ENCODE data around the gene CRYBG1. TPM values are rescaled to one million over a fixed set of nuclear protein-coding genes. Genes with fewer than 3 reads are reported as not detected.
A peak's percentile ranks its signal among the peaks of the same experiment; 100 is the strongest.
"Not testable (repeated sequence)": the region's sequence is repeated elsewhere in the genome, so short reads cannot be mapped to it uniquely, and the experiment has no call there.

Gene CRYBG1
- total RNA-seq, 1 donor from 2014 or later: 7.6 TPM

GRCh38 chr6:106502559-106502958 lies 142.0 kb downstream of the CRYBG1 start:
- no peak for DNase-seq (ENCODE audit: low read depth in 2 of 2)

DNA sequence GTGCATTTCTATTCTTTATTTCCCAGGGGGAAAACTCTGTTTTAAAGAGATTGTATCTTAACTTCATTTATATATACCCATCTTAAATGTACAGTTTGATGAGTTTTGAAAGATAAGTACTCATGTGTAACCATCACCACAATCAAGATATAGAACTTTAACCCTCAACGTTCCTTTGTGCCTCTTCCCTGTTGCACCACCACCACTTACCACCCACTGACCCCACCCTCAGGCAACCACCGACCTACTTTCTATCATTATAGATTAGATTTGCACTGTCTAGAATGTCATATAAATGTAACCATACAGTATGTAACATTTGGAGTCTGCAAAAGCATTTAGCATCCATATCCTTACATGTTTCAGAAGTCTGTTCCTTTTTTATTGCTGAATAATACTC lies 147.8 kb downstream of the CRYBG1 start:
- no peak for DNase-seq (ENCODE audit: low read depth in 2 of 2)

DNA sequence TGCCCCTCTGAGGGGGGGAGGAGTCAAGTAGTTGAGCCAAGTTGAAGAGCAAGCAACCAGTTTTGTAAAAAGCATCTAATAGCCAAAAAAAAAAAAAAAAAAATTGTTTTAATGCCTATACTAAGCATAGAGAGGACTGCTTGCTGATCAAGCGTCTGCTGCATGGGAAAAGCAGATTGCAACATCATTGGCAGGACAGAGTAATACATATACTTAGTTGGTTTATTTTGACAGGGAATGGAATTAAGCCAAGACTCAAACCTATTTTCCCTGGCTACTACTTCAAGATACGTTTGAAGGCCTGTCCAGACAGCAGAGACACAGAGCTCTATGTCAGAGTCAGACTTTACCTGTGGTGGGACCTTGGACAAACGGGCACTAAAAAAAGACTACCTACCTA lies 148.3 kb downstream of the CRYBG1 start:
- no peak for DNase-seq (ENCODE audit: low read depth in 2 of 2)

GRCh38 chr6:106509420-106510089 lies 149.0 kb downstream of the CRYBG1 start:
- DNase-seq (ENCODE audit: low read depth in 2 of 2): no peak

DNA sequence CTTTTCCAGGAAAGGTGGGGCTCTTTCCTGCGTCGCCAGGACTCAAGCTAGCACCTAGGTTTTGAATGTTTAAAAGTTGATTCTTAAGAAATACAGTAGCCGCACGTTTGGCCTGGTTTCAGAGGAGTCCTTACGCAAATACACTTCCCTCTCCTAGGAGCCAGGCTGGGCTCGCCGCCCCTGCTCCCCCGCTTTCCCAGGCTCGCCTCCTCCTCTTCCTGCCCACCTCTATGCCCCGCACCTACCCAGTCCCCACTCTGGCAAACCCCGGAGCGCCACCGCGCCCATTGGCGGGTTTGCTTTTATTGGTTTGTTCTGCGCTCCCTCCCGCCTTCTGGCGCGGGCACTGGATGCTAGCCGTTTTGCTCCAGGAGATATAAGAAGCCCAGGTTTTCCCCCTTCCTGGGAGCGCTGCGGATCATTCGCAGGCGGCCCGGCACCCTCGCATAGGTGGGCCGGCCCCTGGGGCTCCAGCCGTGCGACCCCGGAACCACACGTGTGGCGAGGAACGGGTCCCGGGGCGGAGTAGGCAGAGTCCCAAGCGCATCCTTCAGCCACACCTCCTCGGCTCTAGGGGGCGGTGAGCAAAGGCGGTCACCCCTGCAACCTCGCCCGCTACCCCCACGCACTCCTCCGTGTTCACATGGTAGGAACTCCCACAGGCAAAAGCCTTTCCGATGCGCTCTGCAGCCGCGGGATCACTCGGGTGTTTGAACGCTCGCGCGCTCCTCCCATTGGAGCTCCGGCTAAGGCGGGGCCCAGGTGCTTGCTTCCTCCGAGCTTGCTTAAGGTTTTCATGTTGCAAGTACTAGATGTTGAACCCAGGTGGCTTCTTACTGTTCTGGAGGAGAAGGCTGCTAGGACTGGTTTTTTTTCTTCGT lies 149.8 kb downstream of the CRYBG1 start:
- DNase-seq (ENCODE audit: low read depth in 2 of 2): peak in 1 of 2 donors; percentile 30

GRCh38 chr6:106511288-106512047 lies 151.0 kb downstream of the CRYBG1 start:
- peak in 1 of 2 donors; percentile 27 for DNase-seq (ENCODE audit: low read depth in 2 of 2)

DNA sequence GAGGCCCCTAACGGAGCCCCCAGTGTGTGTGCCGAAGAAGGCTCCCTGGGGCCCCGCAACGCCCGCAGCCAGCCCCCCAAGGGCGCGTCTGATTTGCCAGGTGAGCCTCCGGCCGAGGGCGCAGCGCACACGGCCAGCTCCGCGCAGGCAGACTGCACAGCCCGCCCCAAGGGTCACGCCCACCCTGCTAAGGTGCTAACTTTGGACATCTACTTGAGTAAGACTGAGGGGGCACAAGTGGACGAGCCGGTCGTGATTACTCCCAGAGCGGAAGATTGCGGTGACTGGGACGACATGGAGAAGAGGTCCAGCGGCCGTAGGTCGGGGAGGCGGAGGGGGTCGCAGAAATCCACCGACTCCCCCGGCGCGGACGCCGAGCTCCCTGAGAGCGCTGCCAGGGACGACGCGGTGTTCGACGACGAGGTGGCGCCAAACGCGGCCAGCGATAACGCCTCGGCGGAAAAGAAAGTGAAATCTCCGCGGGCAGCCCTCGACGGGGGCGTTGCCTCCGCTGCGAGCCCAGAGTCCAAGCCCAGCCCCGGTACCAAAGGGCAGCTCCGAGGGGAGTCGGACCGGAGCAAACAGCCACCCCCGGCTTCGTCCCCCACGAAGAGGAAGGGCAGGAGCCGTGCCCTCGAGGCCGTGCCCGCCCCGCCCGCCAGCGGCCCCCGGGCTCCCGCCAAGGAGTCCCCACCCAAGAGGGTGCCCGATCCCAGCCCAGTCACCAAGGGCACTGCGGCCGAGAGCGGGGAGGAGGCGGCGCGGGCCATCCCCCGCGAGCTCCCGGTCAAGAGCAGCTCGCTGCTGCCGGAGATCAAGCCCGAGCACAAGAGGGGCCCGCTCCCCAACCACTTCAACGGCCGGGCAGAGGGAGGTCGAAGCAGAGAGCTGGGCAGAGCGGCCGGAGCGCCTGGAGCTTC lies 151.8 kb downstream of the CRYBG1 start:
- peak; percentile 28 to 71 for DNase-seq (ENCODE audit: low read depth in 2 of 2)

DNA sequence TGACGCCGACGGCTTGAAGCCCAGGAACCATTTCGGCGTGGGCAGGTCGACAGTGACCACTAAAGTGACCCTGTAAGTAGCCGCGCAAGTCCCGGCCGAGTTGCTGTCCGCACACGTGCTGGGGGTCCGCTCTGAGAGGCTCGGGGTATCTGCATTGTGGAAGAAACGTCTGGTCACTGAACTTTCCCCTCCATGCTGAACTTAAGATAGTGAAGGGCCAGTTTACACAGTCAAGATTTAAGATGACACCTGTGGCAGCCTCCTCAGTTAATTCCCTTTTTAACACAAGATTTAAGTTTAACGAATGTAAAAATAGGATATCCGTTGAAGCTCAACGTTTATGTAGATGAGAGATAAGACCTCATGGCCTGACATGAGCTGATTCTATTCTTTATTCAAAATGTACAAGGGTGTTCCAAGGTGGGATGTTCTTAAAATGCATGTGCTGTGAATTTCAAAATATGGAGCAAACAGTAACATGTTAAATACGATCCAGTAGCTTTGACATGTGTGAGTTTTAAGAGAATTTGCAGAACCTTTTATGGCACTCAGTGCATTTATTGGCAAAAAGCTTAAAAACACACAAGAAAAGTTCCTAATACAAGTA lies 152.6 kb downstream of the CRYBG1 start:
- DNase-seq (ENCODE audit: low read depth in 2 of 2): peak in 1 of 2 donors; percentile 2

- peak in 1 of 2 donors; percentile 51 for DNase-seq (ENCODE audit: low read depth in 2 of 2)
Observed at GRCh38 chr6:106513808-106514582, 153.5 kb downstream of the CRYBG1 start.

- no peak for DNase-seq (ENCODE audit: low read depth in 2 of 2)
Observed at GRCh38 chr6:106514583-106514885, 154.0 kb downstream of the CRYBG1 start.

DNA sequence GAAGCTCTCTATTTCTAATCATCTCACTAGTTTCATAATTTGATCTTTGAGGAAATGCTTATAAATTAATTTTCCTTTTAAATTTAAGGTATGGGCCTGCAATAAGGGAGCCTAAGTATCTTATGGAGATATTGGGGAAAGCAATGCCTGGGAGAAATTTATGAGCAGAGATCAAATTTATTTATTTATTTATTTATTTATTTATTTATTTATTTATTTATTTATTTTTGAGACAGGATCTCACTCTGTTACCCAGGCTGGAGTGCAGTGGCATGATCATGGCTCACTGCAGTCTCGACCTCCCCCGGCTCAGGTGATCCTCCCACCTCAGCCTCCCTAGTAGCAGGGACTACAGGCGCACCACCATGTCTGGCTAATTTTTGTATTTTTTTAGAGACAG lies 155.1 kb downstream of the CRYBG1 start:
- not testable (repeated sequence) for DNase-seq (ENCODE audit: low read depth in 2 of 2)

DNA sequence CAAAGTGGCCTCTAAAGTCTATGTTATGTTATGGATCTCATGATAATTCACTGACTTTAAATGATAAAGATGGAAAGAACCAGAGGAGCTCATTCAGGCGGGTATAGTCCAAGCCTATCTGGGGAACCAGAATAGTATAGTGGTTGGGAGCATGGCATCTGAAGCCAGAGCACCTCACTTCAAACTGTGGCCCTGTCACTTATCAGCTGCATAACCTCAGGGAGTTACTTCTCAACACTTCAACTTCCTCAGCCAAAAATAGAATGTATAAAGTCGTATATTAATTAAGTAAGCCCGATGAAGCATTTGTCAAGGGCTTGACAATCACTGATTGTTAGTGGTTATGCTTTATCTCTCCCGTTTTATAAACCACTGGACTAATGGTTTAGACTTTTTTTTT lies 156.1 kb downstream of the CRYBG1 start:
- no peak for DNase-seq (ENCODE audit: low read depth in 2 of 2)

GRCh38 chr6:106517706-106518105 lies 157.2 kb downstream of the CRYBG1 start:
- DNase-seq (ENCODE audit: low read depth in 2 of 2): no peak

- DNase-seq (ENCODE audit: low read depth in 2 of 2): no peak
Observed at GRCh38 chr6:106518748-106519147, 158.2 kb downstream of the CRYBG1 start.

GRCh38 chr6:106519460-106520394 lies 159.2 kb downstream of the CRYBG1 start:
- peak in 1 of 2 donors; percentile 49 for DNase-seq (ENCODE audit: low read depth in 2 of 2)

GRCh38 chr6:106520711-106521401 lies 160.3 kb downstream of the CRYBG1 start:
- DNase-seq (ENCODE audit: low read depth in 2 of 2): no peak

DNA sequence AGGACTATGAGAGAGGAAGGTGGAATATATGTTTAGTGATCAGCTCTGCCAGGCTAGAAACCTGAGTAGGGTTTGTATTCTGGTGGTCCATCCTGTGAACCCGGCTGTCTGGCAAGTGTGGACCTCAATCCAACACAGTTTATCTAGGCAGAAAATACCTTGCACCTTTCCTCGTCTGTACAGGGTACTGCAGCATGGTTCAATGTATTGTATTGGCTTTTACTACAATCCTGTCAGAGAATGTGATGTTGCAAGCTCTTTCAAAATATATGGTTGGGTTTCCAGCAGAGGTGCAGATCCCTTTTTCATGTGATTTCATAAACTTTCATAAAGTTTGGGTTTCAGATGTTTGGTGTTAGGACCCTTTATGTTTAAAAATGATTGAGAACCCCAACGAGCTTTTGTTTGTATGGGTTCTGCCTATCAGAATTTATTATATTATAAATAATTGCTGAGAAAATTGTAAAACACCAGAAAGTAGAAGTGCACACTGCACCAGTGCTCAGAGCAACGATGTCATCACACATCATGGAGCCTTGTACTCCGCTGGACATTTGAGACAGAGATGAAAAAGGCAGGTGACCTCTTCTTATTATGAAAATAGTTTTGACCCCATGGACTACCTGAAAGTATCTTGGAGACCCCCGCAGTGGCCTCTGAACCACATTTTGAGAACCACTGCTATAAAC lies 162.2 kb downstream of the CRYBG1 start:
- DNase-seq (ENCODE audit: low read depth in 2 of 2): no peak

Measured in dermis microvascular lymphatic vessel endothelial cell (primary cell).